HG03432 (cell line): Measurements from ENCODE around the gene PRKCE.

Experiments used
- ATAC-seq: cut with Tn5 transposase; IDR thresholded peaks from one replicate; pipeline ENCODE4 v1.9.1; 2021; ENCODE audit warnings: mild to moderate bottlenecking, moderate library complexity; ENCODE audit not compliant: unreplicated experiment

PRKCE gene

DNA sequence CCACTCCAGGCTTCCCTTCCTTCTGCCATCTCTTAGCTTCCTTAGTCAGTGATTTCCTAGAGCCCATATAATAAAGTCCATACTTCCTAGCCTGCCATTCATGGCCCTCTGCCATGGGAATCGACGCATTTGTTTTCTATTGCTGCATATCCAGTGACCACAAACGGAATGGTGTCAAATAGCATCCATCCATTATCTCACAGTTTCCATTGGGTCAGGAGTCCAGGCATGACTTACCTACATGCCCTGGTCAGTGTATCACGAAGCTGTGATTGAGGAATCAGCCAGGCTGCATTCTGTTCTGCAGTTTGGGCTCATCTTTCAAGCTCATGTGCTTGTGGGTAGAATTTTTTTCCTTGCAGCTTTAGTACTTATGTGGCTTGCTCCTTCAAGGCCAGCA is 436.0 kb downstream of the PRKCE start:
- no peak for ATAC-seq

DNA sequence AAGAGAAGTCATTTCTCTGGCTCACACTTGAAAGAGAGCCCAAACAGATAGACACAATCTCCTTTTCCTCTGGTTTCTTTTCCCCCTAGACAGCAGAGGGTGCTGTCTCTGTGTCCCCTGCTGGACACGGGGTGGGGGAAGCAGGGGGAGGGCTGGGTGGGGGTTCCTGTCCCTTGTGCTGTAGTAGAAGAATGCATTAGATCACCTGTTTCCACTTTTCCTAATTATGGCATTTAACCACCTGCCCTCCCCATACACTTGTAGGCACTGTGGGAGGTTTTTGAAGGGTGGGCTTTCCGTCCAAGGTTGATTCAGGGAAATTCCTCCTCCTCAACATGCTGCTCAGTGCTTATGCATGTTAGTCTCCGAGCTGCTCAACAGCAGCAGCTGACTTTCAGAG is 439.5 kb downstream of the PRKCE start:
- no peak for ATAC-seq

DNA sequence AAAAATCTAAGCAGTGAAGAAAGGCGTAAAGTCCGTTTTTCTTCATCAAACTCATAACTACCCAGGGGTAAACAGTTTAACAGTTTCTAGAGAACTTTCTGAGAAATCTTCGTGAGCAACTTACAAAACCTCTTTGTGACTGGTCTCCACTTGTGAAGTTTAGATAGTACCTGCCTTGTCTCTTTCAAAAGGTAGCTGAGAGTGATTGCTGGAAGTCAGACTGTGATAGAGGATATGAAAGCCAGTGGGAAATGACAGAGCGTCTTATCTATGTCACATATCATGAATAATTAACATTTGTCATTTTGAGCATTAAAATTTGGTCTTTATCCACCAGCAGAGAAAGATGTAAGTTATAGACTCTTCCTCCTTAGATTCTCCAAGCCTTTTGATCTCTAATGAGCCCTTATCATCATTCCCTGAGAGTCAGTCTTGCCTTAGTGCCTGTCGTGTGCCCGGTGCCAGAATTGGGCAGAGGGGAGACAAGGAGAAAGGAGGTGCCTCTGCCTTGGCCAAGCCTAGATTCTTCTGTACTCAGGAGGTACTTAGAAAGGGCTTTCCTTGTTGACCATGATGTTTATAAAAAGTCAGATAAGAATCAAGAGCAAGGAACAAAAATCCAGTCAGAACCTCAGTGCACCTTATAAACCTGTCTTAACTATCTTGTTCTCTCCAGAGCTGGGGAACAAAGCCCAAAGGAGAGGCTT is 440.6 kb downstream of the PRKCE start:
- no peak for ATAC-seq

DNA sequence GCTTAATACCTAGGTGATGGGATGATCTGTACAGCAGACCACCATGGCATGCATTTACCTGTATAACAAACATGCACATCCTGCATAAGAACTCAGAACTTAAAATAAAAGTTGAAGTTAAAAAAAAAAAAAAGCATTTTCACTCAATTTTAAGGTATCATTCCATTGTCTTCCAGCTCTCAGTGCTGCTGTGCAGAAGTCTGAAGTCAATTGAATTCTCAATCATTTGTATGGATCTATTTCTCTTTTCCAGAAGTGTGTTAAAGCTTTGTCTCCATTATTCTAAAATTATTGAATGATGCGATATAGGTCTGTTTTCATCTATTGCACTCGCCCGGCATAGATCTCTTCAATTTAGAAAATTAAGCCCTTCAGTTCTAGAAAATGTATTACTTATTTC is 443.2 kb downstream of the PRKCE start:
- no peak for ATAC-seq

DNA sequence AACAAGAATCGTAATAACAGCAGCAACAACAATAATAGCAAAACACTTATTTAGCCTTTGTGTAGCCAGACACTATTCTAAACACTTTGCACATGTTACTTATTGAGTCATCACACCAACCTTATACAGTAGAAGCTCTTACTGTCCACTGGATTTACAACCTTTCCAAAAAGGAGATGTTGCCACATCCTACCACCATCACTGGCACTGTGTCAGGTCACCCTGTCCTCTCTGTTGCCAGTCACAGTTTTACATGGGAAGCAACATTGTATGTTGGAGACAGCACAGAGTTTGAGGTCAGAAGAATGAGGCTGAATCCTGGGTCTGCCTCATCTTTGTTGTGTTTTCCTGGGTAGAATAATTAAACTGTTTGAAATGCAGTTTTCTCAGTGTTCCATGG is 444.4 kb downstream of the PRKCE start:
- no peak for ATAC-seq

DNA sequence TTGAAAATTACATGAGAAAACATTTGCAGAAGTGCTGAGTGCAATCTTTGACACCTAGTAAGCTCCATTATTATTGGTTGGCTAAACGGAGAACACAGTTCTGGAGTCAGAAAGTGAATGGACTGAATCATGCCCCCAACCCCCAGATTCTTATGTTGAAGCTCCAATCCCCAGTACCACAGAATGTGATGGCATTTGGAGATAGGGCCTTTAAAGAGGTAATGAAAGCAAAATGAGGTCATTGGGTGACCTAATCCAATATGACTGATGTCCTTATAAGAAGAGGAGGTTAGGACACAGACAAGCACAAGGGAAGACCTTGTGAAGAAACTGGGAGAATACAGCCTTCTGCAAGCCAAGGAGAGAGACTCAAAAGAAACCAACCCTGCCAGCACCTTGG is 444.8 kb downstream of the PRKCE start:
- no peak for ATAC-seq

DNA sequence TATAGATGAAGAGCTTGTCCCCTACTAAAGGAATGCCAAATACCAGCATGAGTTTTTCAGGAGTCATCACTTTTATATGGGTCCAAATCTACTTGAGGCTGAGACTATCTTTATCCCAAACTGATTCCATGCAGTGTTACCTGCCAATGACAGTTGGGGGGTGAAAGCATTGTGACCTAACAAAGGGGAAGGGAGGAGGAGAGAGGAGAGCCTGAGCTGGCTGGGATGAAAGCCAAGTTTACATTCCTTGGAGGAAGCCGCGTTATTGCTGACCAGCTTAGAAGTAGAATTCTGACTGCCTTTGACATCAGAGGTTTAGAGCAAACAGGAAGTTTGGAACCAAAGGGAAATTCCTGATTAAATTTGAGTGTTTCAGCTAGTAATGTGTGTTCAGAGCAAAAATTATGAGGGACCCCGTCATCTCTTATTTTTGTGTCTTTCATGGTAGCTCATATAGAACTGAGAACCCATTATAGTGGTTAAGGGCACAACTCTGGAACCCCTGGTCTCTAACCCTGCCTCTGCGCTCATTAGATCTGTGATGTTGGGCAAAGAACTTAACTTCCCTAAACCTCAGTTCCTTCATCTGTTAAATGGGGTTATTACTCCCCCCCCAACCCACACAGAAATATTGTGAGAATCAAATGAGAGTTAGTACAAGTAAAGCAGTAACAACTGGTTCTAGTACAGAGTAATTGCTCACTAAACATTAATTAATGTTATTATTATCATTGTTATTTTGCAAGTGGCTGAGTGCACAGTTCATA is 446.4 kb downstream of the PRKCE start:
- no peak for ATAC-seq

DNA sequence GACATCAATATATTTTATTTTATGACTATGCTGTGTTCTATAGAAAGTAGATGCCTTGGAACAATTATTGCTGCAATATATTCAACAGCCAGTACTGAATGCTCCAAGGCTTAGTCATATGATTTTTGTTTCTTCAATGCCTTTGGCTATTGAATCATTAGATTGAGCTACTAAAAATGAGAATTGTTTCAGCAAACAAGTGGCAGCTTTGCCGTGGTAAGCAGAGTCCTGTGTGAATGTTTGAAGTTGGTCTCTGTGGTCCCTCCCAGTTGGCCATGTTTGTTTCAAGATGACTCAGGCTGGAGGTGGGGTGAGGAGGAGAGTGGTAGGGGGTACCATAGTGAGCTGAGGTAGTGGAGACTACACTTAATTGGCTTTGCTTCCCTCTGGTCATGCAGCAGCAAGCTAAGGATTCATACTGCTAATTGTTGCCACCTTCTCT is 447.2 kb downstream of the PRKCE start:
- ATAC-seq, result no peak

DNA sequence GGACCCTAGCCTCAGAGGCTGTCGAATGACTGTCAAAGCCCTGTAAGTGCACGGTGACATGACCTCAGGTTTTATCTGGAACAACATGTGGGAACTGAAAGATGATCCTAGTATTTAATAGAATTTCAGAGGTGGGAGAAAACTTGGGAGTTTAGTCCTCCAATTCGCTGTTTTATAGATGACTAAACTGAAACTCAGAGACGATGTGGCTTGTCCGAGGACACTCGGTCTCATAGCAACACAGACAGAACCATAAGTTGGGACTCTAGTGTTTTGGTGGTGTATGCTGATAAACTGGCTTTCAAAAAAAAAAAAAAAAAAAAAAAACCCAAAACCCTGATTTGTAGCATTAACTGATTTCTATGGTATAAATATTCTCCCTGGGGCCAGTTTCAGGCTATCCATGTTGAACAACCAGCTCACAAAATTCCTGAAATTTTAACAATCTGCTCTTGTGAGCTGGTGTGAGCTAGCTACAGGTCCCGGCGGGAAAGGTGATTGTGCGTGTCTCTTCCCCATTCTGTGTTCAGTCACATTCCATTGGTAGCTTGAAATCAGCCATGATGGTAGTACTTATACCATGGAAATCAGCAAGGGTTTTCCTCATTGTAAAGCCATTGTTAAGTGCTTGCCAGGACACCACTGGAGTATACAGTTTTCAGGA is 450.2 kb downstream of the PRKCE start:
- ATAC-seq, result no peak

DNA sequence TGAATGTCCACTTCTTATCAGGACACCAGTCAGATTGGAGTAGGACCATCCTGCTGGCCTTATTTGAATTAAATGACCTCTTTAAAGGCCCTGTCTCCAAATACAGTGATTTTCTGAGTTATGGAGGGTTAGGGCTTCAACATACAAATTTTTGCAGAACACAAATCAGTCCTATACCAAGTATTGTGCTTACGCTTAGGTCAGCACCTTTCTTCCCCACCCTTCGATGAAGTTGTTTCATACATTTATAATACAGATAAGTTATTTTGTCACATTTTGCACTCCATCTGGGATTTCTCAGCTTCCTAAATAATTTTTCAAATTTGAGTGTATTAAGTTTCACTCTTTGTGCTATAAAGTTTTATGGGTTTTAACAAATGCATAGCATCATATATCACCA is 455.2 kb downstream of the PRKCE start:
- no peak for ATAC-seq

DNA sequence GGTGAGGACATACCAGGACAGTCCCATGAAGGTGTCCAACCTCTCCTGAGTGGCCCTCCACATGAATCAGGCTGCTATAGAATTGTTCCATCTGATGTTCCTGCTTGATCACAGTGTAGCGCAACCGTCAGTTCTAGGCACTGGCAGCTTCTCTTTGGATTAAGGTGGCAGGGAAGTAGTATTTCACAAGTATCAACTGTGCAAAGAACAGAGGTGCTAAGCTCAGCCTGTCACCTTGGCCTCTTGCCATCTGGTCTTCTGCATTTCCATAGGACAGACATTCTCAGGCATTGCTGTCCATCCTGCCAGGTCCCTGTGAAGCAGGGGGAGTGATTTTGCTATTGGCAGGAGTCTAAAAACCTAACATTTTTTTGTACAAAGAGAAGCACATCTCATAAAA is 463.5 kb downstream of the PRKCE start:
- no peak for ATAC-seq

DNA sequence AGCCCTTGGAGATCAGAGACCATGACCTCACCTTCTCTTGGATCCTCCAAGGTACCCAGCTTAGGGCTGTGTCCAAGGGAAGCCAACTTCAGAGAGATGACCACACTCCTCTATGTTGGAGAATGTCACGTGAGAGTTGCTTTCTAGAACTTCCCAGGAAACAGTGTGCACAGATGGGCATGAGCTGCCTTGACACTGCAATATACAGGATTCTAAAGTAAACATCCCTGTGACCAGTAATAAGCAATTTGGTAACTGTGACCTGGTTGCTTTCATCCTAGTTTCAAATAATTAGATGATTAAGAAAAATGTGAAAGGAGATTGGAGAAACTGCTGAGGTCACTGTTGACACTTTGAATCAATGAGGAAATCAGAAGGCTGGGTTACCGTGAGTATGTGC is 464.7 kb downstream of the PRKCE start:
- ATAC-seq, result no peak

DNA sequence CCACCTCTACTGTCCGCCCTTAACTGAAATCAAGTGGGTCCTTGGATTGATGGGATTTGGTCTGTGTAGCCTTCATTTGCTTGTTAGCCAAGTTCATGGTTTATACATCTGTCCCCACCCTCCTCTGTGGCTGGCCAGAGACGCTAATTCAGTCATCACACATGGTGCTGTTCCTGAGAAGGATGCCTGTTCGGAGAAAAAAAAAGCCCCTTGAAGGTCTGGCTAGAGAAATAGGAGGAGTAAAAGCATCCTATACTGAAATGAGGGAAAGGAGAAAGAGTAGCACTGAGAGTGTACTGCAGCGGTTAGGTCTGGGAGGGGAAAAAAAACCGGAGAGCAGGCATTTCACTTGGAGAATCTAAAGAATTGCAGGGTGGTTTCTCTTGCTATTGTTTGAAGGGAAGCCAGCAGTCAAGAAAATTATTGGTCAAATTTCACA is 465.1 kb downstream of the PRKCE start:
- no peak for ATAC-seq

DNA sequence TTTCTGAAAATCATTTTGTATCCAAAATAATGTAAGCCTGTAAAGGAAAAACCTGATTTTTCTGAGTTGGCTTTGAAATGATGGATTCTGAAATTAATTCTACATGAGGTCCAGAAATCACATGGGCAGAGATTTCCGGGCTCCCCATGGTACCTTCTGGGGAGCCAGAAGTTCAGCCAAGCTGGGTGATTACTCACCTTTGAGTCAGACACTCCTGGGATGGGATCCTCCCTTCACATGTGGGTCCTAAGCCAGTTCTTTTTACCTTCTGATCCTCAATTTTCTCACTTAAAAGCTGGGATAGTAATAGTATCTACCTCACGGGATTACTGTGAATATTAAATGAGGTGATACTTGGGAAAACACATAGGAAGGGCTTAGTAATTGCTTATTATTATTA is 465.9 kb downstream of the PRKCE start:
- no peak for ATAC-seq

DNA sequence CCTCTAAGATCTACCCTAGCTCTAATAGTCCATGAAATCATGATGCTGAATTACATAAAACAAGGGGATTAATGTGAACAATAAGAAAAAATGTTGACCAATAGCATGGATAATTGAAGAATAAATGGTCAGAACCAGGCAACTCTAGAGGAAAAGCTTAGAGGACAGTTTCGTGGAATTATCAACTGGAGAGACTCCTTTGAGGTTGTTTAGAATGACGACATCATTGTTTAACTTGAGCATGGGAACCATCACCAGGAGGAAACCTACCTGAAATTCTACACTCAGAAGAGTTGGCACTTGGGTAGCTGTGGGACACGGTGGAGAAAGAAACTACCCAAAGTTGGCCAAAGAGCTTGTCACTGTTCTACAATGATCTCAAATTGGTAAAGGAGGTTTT is 466.5 kb downstream of the PRKCE start:
- ATAC-seq, result no peak

DNA sequence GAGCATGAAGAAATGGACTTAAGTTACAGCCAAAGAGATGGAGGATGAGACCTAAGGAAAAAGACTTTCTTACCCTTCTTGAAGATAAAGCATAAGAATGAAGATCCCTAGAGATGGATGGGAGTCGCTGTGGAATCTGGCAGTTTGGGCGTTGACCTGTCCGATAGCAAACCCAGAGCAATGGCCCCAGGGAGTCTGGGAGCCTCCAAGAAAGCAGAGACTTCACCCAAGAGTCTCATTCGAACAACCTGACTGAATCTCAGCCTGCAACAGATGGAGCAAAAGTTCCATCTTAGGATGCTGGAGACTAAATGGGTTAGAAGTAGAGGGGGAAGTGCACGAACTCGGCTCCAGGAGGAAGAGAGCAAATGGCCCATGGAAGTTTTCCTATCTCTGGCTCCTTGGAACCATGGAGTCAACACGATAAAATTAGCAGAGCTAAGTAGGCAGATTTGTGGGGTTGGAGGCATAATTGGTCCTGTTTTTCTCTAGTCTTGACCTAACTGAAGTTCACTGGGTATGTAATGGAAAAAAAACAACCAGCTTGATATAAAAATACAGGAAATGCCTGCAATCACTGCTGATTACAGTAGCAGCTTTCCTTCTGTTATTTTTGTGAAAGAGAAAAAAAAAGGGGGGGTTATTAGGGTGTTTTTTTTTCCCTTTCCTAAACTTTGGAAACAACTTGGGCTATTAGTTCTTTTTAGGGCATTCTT is 467.3 kb downstream of the PRKCE start:
- no peak for ATAC-seq

DNA sequence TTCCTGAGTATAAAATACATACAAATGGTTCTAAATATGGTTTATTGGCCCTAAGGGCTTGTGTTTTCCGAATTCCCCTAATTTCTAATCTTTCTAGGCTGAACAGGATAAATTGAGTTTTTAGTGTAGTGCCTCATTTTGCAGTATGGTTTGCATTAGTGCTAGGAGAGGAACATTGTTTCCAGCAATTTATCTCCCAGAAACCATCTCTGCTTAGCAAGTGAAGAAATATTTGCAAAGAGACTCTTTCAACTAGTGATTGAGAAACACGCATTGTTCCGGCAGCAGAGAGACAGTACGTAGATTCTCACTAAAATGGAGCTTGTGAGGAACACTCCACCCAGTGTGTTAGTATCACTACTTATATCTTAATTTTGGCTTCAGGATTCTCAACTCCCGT is 468.0 kb downstream of the PRKCE start:
- ATAC-seq, result no peak

DNA sequence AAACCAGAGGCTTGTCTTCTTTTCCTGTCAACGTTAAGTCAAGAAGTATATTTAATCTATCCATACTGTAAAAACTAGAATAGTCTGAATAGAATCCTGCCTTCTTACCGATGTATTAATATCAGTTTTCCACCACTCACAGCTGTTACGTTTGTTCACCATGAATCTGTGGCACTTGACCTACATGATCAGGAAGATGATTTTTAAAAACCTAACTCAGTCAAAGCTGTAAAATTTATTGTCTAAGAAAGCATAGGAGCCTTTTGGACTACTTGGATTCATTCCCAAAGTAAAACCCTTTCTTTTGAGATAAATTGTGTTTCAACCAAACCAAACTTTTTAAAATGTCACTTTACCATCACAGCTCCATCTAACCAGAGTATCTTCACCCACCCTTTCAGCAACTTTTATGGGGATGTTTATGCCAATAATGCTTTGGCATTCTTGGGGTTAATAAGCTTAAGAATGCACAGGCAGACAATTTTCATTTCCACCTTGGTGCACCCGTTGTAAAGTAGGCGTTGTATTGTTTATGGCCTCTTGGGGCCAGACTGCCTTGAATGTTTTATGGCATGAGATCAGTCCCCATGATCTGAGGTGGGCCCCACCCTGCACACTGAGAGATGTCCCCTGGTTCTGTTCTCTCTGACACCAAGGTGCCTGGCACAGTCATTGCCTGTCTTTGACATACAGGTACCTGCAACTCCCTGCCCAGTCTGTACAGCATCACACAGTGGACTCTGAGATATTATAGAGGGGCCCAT is 469.5 kb downstream of the PRKCE start:
- no peak for ATAC-seq

DNA sequence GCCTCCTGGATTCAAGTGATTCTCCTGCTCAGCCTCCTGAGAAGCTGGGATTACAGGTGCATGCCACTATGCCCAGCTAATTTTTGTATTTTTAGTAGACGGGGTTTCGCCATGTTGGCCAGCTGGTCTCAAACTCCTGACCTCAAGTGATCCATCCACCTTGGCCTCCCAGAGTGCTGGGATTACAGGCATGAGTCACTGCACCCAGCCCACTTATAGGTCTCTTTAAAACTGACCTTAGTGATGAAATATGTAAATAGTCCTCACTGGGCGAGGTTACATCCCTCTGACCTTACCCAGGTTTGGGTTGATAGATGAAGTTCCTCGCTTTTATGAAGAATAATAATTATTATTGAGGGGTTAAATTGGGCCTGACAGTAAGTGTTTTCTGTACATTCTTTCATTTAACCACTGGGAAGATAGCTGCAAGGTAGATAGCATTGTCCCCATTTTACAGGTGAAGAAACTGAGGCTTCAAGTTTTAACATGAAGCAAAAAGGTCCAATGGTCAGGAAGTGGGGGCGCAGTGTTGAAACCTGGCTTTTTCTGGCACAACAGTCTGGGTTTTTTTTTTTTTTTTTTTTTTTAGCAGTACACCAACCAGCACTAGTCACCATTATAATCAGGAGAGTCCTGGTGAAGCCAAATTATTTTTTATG is 471.0 kb downstream of the PRKCE start:
- ATAC-seq, result no peak

DNA sequence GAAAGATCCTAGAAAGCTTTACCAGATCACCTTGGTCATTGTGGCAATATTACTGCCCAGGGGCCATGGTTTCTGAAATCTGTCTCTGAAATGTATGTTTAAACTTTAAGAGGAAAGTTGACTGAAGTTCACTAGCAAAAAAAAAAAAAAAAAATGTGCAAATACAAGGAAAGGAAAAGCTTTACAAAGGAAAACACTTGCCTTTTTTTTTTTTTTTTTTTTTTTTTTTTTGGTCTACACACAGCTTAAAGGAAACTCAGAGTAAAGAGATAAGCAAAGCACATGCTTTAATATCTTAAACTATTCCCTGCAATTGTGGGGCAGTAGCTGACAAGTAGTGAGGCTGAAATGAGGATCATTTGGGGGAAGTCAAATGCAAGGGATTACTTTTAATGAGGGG is 471.5 kb downstream of the PRKCE start:
- no peak for ATAC-seq
